ENCODE measurements around the gene DSCAM. TPM values are rescaled to one million over a fixed set of nuclear protein-coding genes. Genes with fewer than 3 reads are reported as not detected.

The DSCAM gene
- total RNA-seq, 6 experiments from 2014 or later: 1.0 to 1.3 (median 1.1) TPM

DNA sequence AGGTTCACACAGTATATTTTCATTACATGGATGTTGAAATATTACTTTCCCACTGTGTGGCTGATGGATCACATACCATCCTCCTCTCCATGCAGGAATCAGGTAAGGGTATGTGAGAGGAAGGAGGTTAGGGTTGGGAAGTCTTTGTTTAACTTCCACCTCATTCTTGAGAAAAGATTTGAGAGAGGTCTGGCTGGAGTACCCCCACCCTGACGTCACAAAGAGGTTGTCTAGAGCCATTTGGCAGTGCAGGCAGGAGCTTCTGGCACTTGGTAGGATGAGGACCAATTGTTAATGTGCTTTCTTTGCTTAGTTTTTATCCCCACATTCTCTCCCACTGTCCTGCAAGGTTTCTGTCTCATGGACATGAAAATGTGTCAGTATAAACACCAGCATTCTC is 356.6 kb downstream of the DSCAM start:
- H3K36me3 Mint-ChIP-seq (ENCODE audit: low read depth): peaks cover 30% of the 10 kb centered on the region
- no peaks in the 10 kb centered on the region; the same call in 1 of the 2 replicates for H3K27me3 Mint-ChIP-seq (ENCODE audit: insufficient read depth)
- TF ChIP-seq, protein P1, sequence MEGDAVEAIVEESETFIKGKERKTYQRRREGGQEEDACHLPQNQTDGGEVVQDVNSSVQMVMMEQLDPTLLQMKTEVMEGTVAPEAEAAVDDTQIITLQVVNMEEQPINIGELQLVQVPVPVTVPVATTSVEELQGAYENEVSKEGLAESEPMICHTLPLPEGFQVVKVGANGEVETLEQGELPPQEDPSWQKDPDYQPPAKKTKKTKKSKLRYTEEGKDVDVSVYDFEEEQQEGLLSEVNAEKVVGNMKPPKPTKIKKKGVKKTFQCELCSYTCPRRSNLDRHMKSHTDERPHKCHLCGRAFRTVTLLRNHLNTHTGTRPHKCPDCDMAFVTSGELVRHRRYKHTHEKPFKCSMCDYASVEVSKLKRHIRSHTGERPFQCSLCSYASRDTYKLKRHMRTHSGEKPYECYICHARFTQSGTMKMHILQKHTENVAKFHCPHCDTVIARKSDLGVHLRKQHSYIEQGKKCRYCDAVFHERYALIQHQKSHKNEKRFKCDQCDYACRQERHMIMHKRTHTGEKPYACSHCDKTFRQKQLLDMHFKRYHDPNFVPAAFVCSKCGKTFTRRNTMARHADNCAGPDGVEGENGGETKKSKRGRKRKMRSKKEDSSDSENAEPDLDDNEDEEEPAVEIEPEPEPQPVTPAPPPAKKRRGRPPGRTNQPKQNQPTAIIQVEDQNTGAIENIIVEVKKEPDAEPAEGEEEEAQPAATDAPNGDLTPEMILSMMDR (IDR thresholded peaks at IDR 0.05): no peak

DNA sequence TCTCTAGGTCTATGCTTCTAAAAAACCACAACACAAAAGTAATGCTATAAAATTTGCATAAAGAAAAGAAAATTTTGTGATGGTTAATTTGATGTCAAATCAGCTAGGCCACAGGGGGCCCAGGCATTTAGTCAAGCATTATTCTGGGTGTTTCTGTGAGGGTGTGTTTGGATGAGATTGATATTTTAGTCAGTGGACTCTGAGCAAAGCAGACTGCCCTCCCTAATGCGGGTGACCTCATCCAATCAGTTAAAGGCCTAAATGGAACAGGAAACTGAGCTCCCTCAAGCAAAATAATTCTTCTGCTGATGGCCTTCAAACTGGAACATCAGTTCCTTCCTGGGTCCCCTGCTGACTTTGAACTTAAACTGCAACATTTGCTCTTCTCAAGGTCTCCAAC is 358.0 kb downstream of the DSCAM start:
- Mint-ChIP-seq H3K9me3 (peaks cover 28% of the 10 kb centered on the region), H3K4me3 (no peak overlapping the region), H3K27me3 (ENCODE audit: insufficient read depth) (no peaks in the 10 kb centered on the region; the same call in 1 of the 2 replicates), H3K4me1 (ENCODE audit: low read depth) (peaks cover 4% of the 10 kb centered on the region), H3K27ac (no peak overlapping the region), H3K36me3 (ENCODE audit: low read depth) (peaks cover 21% of the 10 kb centered on the region)
- TF ChIP-seq, protein P1 (IDR thresholded peaks at IDR 0.05): no peak
- no peak for DNase-seq

More for the DNA sequence above, 356.6 kb downstream of the DSCAM start:
- DNase-seq: no peak
- peaks cover 18% of the 10 kb centered on the region for H3K4me1 Mint-ChIP-seq (ENCODE audit: low read depth)
- H3K9me3 Mint-ChIP-seq: peaks cover 37% of the 10 kb centered on the region
- no peak overlapping the region for H3K4me3 Mint-ChIP-seq
- no peak overlapping the region for H3K27ac Mint-ChIP-seq

DNA sequence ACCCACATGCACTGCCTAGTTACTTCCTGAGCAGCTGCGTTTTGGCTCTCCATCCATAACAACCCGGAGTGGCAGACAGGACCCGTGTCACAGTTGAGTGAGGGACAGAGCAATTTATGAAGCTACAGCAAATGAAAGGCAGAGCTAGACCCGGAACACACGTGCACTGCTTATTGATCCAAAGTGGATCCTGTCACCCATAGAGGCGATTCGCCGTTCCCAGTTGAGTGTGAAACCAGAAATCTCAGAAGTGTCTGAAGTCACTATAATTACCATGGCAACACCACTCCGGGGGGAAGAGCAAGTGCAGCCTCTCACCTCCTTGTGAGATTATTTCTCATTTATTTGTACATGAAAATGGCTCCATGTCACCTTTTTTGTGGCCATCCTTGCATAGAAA is 365.2 kb downstream of the DSCAM start:
- Mint-ChIP-seq H3K4me3 (no peak overlapping the region), H3K27ac (no peak overlapping the region), H3K4me1 (ENCODE audit: low read depth) (peaks cover 13% of the 10 kb centered on the region), H3K36me3 (ENCODE audit: low read depth) (no peaks in the 10 kb centered on the region; the same call in 1 of the 2 replicates), H3K9me3 (peaks cover 4% of the 10 kb centered on the region; the same call in 1 of the 2 replicates), H3K27me3 (ENCODE audit: insufficient read depth) (no peaks in the 10 kb centered on the region; the same call in 1 of the 2 replicates)
- no peak for DNase-seq
- TF ChIP-seq, protein P1 (IDR thresholded peaks at IDR 0.05): no peak

DNA sequence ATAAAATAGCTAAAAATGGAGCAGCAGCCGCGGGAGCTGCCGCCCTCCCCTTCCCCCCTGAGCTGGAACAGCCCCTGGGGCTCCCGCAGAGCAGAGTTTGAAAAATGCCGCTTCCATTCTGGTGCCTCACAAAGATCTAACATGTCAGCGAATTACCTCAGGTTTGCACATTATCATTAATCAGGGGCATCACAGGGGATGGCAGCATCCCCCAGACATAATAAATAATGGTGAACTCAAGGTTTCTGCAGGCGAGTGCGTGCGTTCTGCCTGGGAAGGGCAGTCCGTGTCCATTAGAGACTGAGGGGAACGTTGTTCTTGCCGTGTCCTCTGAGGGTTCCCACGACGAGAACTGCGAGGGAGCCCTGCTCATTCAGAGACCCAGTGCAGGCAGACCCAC is 372.4 kb downstream of the DSCAM start:
- Mint-ChIP-seq H3K27me3 (ENCODE audit: insufficient read depth) (no peaks in the 10 kb centered on the region; the same call in 1 of the 2 replicates), H3K36me3 (ENCODE audit: low read depth) (no peaks in the 10 kb centered on the region; the same call in 1 of the 2 replicates), H3K27ac (no peak overlapping the region), H3K4me3 (no peak overlapping the region), H3K4me1 (ENCODE audit: low read depth) (peaks cover 28% of the 10 kb centered on the region), H3K9me3 (peaks cover 11% of the 10 kb centered on the region)
- TF ChIP-seq, protein P1 (IDR thresholded peaks at IDR 0.05): no peak
- no peak for DNase-seq

DNA sequence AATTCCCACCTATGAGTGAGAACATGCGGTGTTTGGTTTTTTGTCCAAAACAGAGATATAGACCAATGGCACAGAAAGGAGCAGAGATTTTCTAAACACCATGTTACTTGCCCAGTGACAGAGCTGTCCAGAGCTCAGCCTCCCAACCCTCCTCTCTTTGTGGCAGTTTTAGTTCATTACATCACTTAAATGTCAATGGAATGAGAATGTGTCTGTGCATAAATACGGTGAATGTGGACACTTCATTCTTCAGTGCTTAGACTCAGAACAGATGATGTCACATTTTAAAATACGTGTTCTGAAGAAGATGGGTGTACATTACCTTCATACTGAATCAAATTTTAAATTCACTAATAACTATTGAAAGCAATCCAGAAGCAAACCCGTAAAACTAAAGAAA is 374.9 kb downstream of the DSCAM start:
- DNase-seq: peak; percentile 35
- H3K27me3 Mint-ChIP-seq (ENCODE audit: insufficient read depth): no peaks in the 10 kb centered on the region; the same call in 1 of the 2 replicates
- peaks cover 26% of the 10 kb centered on the region for H3K4me1 Mint-ChIP-seq (ENCODE audit: low read depth)
- no peaks in the 10 kb centered on the region for H3K36me3 Mint-ChIP-seq (ENCODE audit: low read depth)
- no peak overlapping the region; the same call in 1 of the 2 replicates for H3K27ac Mint-ChIP-seq
- peaks cover 12% of the 10 kb centered on the region for H3K9me3 Mint-ChIP-seq
- TF ChIP-seq, protein P1 (IDR thresholded peaks at IDR 0.05): no peak
- H3K4me3 Mint-ChIP-seq: no peak overlapping the region

All from HFFc6 (cell line).